Right lobe of liver (tissue), 4 donors: ENCODE measurements around the gene TAF13.

ENCODE experiments used
- CTCF ChIP-seq, 4 donors: fragments of 200-600 bp in 3 of 4; fragments of 450-650 bp in 1 of 4; IDR thresholded peaks; one replicate each; pipeline versions ENCODE4 v1.5.1 to v1.8.0; 2016 to 2022; ENCODE audit warnings: antibody characterized with exemption in 4 of 4, mild to moderate bottlenecking in 2 of 4
- POLR2A ChIP-seq: fragments of 450-650 bp; IDR thresholded peaks from one replicate; pipeline ENCODE4 v1.6.1; 2017; ENCODE audit warnings: antibody characterized with exemption, mild to moderate bottlenecking
- donor health status: DM: no; HTN: no; CAD: no.
- donor health status: DM: no; HTN: no; CAD: no.
- donor health status: DM: no; HTN: yes; CAD: no.

- TF ChIP-seq CTCF (IDR thresholded peaks at IDR 0.05) (no peak), POLR2A (no peak)
Observed at GRCh38 chr1:109094377-109094803, 18.6 kb upstream of the TAF13 start.
